Measurements from ENCODE around the gene CDKN2AIPNL.

The CDKN2AIPNL gene, protein sequence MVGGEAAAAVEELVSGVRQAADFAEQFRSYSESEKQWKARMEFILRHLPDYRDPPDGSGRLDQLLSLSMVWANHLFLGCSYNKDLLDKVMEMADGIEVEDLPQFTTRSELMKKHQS

DNA sequence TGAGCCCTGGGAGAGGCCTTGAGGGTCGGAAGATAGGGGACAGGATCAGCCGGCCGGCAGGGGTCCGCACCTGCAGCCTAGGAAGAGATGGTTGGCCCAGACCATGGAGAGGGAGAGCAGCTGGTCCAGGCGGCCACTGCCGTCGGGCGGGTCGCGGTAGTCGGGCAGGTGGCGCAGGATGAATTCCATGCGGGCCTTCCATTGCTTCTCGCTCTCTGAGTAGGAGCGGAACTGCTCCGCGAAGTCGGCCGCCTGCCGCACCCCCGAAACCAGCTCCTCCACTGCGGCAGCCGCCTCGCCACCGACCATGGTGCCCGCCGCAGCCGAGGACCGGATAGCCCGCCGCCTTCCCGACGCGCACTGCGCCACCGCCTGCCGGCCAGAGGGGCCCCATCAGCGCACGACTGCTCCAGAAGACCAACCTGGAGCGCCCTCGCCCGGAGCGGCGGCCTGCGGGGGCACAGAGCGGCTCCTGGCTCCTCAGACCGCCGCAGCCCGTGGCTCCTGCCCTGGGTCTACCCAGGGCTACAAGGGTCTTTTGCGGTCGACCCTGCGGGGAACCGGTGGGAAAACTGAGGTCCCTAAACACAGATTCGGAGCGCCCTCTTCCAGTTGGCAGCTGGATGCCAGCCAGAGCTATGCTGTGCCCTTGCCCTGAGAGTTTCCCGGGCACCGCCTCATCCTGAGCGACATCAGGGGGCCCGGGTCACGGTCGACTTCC, at the start of gene CDKN2AIPNL:
CDKN2AIPNL (minus strand) TSS at position 336 of the 721 bp plus-strand sequence; CDS start at position 309, 27 bp downstream.
- DNase-seq (ENCODE audit: low read depth), result peak; percentile 35

DNA sequence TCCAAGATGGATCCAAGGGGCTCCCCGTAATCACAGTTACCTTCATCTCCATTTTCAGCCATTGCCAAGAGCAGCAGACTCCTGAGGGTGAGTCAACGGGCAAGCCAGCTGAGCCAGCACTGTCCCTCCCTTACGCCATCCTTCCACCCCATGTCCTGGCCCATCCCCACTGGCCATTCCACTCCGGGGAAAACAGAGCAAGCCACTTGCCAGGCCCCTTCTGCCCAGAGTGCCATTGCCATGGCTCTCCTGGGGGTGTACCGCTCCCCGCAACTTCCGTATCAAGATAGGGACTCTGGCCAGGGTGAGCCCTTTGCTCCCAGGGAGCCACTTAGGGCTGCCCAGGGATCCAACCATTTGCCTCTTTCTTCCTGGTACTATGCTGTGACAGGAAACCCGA, 48.9 kb upstream of the CDKN2AIPNL start:
- no peak for DNase-seq (ENCODE audit: low read depth)

DNA sequence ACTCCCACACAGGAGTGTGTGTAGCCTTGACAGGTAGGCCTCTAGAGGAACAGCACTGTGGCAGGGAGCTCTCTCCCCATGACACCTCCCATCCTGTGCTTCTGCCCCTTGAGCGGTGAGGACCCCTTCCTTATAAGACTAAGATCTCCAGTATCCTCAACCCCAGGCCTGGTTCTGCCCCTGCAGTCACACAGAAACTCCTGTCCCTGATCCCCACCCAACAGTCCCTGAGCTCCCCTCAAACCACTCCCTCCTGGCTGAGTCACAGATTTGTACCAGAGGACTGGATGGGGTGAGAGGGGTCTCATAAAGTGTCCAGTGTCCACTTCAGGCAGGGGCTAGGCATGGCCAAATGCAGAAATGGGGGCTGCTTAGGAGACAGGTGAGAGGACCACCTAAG, 47.8 kb upstream of the CDKN2AIPNL start:
- no peak for DNase-seq (ENCODE audit: low read depth)

DNA sequence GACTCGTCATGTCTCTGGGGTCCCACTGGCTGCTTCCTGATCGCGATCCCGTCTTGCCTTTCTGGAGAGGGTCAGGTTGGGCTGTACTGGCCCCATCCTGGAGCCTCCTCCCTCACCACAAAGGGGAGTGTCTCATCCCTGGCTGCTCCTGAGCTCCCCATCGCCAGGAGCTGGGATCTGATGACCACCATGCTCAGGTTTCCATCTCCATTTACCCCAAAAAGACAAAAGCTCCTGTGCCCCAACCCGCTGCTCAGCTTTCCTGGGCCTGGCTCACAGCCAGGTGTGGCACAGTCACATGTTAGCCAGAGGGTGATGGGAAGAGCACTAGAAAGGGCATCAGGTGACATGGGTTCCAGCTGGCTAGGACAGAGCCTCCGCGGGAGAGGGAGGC, 47.3 kb upstream of the CDKN2AIPNL start:
- DNase-seq (ENCODE audit: low read depth), result no peak

DNA sequence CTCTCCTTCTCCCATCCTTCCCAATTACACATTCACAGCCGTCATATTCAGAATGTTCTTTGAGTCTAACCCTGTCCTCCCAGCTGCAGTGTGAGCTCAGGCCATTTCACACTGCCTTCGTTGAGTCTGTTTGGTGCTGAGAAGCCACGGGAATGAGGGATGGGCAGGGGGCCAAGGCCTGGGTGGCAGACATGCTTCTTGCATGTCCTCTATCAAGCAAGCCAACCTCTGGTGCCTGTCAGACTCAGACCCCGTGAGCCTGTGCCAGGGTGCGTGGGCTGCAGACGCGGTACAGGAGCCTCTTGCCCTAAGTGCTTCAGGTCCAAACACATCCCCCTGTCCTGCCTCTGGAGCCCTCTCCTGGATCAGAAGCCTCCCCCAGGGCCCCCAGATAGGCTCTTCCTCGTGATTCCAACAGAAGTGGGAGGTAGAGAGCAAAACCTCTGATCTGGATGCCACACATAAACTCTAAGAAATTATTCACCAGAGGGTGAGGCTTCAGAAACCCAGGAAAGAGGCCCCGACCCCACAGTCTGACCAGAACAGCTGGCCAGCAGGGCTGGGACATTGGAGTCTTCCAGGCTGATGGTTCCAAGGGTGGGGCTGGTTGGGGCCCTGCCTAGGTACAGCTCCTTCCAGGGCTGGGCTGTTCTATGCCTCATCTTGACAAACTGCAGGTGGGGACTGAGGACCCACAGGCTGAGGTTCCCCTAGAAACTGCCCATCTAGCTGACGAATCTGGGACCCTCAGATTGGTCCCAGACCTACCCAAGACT, 46.7 kb upstream of the CDKN2AIPNL start:
- no peak for DNase-seq (ENCODE audit: low read depth)

DNA sequence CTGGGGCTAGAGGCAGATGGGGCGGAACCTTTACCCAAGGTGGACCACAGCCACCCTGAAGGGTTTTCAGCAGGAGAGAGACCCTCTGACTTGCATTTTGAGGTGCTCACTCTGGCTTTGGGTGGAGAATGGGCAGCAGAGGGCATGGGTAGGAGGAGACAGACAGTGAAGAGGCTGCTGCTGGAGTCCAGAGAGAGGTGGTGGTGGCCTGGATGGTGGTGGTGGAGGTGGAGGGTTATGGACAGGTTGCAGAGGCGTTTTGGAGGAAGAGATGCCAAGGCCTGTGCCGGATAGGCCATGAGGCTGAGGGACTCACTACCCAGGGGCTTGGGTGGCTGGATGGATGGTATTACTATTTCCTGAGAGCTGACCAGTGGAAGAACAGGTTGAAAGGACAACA, 46.1 kb upstream of the CDKN2AIPNL start:
- no peak for DNase-seq (ENCODE audit: low read depth)

DNA sequence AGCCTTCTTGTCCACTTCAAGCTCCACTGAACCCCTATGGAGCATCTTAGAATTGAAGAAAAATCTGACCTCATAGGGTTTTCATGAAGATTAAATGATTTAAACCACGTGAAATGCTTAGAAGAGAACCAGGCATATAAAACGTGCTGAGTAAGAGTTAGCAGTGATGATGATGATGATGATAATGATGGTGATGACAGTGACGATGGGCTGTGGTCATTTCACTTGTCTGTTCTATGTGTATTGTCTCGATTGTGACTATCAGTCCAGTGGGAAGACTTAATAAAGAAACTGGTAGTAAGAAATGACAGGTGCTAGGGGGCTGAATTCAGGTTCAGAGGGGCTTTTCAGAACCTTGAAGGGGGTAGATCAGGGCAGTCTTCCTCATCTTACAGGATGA, 45.1 kb upstream of the CDKN2AIPNL start:
- no peak for DNase-seq (ENCODE audit: low read depth)

DNA sequence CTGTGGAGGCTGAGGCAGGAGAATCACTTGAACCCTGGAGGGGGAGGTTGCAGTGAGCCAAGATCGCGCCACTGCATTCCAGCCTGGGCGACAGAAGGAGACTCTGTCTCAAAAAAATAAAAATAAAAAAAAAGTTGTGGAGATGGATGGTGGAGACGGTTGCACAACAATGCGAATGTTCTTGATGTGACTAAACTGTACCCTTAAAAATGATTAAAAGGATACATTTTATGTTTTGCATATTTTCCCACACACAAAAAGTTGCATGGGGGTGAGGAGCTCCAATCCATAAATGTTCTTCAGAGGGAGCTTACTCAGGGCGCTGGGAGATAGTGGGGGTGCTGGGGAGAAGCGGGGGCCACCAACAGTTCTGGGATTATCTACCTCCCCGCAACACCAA, 43.8 kb upstream of the CDKN2AIPNL start:
- no peak for DNase-seq (ENCODE audit: low read depth)

DNA sequence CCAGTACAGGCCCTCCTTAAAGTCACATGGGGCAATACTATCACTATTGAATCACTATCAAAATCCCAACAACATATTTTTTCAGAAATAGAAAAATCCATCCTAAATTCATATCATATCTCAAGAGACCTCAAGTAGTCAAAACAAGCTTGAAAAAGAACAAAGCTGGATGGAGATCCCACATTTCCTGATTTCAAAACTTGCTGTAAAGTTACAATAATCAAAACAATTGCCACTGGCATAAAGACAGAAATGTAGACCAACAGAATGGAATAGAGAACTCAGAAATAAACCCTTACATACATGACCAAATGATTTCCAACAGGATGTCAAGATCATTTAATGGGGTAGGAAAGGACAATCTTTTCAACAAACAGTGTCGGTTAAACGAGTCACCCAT, 41.3 kb upstream of the CDKN2AIPNL start:
- DNase-seq (ENCODE audit: low read depth), result no peak

DNA sequence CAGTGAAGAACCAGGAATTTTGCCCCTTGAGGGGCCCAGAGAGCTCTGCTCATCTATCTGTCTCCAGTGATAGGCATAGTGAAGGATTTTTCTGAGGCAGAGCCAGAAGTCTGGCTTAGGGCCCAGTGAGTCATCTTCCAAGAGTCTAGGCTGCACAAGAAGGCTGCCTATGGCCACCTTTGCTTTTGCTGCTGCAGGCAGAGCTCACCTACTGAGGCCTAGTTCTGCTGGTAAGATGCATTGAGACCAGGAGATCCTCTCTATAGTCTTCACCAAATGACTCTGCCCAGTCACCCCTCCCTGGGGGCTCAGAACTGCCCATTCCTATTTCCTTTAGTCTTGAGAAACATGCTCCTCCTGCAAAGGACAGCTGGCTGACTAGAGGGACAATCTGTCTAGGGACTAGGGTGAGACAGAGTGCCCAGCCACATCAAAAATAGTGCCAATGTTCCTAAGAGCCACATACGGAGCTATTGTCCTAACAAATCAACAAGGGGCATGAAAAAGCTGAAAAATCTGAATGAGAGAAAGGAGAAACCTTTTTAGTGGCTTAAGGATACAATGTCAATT, 40.3 kb upstream of the CDKN2AIPNL start:
- peak; percentile 51 for DNase-seq (ENCODE audit: low read depth)

DNA sequence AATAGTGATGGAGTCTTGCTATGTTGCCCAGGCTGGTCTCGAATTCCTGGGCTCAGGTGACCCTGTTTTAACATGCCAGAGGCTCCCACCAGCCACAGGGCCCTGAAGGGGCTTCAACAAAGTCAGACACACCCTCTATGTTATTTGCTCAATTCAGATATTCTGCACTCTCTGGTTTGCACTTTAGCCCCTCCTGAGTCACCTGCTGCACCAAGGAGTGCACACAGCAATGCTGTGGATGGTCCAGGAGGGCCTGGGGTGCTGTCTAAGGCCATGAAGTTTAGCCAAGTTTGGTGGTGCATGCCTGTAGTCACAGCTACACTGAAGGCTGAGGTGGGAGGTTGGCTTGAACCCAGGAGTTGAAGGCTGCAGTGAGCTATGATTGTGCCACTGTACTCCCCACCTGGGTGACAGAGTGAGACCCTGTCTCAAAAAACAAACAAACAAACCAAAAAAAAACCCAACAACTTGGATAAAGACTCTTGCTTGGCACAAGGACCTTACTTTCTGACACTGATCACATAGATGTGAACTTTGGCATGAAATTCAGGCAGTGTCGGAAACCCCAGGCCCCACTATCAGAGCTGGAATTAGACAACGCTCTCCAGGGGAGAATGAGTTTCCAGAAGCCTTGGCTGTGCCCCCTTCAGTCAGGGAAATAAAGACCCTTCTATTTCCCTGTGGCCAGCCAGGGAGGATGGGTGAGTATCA, 39.7 kb upstream of the CDKN2AIPNL start:
- DNase-seq (ENCODE audit: low read depth), result no peak

DNA sequence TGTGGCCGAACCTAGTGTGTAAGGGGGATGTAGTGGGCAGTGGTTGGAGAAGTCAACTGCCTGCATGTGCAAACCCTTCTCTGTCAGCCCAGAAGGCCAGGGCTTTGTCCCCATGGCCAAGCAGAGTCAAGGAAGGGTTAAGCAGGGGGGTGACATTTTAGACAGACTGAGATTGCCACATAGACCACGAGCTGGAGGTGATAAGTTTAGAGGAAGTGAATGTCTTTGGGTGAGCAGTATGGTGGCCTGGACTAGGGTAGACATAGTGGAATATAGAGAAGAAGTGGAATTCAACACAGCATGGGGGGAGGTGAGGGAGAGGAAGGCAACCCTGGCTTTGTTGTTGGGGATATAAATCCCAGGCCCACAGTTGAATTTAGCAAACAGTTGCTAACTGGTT, 38.7 kb upstream of the CDKN2AIPNL start:
- no peak for DNase-seq (ENCODE audit: low read depth)

DNA sequence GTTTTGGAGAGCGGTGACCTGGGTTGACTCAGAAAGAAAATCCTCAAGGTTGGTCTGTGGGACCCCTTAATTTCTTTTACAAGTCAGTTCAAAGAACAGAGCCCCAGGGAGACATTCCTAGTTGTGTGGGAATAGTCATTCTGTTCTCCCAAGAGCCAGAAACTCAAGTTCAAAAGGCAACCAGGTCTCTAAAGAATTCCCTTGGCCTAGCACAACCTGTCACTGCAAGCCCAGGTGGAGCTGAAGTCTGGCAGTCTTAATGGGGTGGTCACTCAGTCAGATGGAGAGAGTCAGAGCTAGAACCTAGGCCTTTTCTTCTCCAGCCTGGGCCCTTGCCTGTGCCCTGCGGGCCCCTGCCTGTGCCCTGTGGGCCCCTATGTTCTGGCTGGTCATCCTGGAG, 37.5 kb upstream of the CDKN2AIPNL start:
- DNase-seq (ENCODE audit: low read depth), result no peak

DNA sequence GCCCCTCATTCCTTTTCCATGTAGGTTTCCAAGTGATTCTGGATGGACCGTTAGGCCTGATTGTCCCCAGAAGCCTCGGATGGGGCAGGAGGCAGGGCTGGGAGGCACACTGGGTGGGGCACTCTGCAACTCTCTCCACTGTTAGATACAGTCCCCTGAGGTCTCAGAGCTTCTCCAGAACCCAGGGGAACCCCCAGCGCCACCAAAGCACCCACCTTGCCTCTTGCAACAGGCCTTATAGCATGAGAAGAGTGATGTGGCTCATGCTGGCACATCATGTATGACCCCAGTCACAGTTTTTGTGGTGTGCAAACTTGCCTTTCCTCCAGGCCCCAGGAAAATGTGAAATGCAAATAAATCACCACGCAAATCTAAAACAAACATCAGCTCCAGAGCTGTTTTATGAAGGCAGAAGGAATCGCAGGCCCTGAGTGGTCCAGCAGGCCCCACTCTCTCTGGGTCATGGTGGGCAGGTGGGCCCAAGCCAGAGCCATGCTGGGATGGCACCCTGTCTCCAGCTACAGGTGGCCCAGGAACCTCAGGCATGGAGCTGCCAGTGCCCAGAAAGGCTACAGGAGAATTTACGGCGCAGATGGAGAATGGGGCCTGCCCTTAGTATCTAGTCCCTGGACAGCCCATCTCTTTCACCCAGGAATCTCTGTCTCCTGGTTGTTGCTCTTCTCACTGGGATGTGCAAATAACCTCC, 36.3 kb upstream of the CDKN2AIPNL start:
- no peak for DNase-seq (ENCODE audit: low read depth)

DNA sequence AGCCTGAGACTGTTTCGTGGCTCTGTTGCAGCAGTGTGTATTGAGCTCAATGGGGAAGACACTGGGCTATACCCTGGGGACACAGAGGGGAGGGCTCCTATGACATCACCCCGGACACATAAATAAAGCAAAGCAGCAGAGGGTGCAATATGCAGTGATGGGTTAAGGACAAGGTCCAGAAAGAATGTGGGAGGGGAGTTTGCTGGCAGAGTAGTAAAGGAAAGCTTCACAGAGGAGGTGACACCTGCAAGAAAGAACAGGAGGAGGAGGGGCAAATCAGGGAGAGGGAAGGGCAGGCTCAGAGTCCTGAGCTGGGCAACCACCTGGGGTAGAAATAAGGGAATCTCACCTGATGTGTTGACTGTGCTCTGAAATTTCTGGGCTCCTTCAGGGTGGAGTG, 35.3 kb upstream of the CDKN2AIPNL start:
- no peak for DNase-seq (ENCODE audit: low read depth)

DNA sequence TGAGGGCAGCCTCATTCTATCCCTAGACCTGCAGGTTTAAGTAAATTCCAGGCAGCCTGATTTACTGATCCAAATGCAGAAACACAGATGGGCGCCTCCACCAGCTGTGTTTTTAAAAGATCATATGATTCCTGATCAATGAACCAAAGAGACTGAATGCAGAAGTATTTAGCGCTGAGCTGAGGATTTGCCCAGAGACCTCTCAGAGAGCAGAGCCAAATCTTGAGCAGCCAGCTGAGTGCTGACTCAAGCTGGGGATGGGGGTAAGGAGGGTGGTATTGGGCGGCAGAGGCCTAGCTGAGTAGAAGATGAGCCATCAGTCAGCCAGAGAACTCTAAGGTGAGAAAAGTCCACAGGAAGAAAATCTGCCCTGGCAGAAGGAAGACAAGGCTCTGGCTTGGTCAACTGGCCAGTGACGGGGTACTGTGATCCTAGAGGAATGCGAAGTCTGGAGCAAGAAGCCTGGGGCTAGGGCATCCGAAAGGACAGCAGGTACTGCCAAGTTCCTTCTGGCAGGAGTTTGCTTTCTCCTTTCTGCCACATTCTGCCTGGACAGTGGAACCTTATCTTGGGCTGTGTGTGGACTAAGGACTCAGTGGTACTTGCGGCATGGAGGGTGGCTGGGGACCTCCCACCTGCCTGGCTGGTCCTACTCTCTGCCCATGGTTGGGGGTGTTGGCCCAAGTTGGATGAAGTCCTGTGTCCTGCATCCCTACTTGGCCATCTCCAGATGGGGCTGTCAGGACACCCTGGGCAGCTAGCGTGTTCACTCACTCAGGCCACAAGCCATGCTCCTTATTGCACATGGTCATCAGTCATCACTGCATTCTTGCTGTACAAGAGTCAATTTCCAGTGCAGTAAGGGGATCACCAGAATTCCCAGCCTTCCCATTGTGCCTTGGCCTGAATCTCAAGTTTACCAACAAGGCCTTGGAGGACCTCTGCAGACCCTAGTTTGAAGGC, 34.5 kb upstream of the CDKN2AIPNL start:
- no peak for DNase-seq (ENCODE audit: low read depth)

DNA sequence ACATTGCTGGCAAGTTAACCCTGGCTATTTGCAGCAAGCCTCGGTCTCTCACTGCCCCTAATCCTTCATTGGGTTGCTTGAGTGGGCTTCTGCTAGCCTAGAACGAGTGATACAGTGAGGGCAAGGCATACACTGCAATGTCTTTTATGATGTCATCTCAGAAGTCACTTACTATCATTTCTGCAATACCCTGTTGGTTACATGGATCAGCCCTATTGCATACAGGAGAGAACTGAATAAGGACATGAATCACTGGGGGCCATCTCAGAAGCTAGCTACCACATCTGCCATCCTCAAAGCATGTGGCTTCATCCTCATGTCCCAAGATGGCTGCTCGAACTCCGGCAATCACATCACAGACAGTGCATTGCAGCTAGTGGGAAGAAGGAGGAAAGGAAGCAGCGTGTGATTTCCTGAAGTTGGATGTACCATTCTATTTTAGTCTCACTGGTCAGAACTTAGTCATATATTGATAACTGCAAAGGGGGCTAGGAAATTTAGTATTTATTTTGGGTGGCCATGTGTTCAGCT, 33.3 kb upstream of the CDKN2AIPNL start:
- no peak for DNase-seq (ENCODE audit: low read depth)

DNA sequence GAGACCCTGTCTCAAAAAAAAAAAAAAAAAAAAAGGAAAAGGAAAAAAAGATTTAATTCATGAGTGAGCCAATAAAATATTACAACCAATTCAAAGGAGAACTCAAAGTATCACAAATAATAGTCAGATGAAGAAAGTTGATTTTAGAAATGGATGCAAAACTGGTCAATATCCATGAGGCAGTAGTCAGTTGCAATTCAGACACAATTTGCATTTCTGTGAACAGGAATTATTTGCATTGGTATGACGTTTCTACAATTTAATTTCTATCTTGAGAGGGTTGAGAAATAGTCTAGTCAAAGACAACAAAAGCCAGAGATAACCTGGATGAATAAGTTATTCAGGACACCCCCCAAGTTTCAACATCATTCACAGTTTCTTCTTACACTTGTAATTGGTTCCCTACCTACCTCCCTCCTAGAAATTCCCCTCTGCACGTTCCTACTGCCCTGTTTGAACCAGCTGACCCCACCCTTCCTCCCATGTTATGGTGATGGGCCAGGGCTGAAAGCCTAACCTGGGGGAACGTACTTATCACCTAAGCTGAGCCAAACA, 28.6 kb upstream of the CDKN2AIPNL start:
- DNase-seq (ENCODE audit: low read depth), result no peak

DNA sequence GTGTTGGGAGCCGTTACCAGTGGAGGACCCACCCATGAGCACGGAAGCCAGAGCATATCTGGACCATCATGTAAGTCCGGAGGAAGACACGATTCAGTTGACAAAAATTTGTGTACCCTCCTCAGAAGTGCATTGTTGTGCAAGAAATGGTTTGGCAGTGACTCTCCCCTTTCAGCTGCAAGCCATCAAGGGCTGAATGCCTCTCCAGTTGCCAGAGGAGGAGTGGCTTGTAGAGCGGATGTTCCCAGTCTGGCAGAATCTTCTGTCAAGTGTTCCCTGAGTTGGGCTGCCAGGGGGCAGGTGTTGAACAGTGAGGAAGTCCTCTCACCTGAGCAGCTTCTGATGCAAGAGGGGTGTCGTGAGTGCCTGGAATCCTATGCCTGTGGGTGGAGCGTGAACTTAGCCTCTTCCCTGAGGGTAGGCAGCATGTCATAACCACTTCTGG, 27.6 kb upstream of the CDKN2AIPNL start:
- DNase-seq (ENCODE audit: low read depth), result peak; percentile 89

DNA sequence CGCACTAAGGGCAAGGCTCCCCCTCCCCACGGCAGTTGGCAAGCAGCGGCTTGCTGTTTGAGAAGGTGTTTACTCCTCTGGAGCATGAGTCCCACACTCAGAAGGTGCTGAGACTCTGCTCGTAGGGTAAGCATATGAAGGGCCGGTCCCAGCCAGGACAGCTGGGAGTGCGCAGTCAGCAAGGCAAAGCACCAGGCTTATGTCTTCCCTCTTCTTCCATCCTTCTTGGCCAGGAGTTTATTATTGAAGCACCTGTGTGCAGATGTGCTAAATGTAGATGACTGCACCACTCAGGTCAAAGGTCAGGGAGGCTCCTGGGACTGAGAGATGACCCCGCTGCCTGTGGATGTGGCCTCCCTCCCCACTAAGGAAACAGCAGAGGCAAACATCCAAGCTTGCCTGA, 27.0 kb upstream of the CDKN2AIPNL start:
- DNase-seq (ENCODE audit: low read depth), result no peak
